CD4-positive, alpha-beta T cell (primary cell): ENCODE results near the gene KIAA0319L. TPM values are rescaled to one million over a fixed set of nuclear protein-coding genes. Genes with fewer than 3 reads are reported as not detected.

ENCODE experiments used
- ATAC-seq: fragments of 200-7000 bp; cut with Tn5 transposase; one replicate; pipeline ENCODE4 v1.10.0; 2022; ENCODE audit warnings: mild to moderate bottlenecking; ENCODE audit not compliant: poor library complexity
- CTCF ChIA-PET: fragments of 350-600 bp; sonication (Branson Sonifier 250); formaldehyde crosslinking; loops from one replicate; lab custom pipeline; 2021; ENCODE audit warnings: antibody characterized with exemption, inconsistent platforms; lab: Charles Lee
- POLR2A ChIA-PET: fragments of 350-600 bp; sonication (Branson Sonifier 250); formaldehyde crosslinking; loops from one replicate; lab custom pipeline; 2021; ENCODE audit warnings: antibody characterized with exemption, inconsistent platforms; lab: Charles Lee
- DNase-seq, 14 experiments: peaks; one replicate each; pipeline ENCODE4 v3.0.0-alpha.2; 2013 to 2020; ENCODE audit warnings: mixed read lengths in 2 of 14
- H3K27ac ChIP-seq, 2 donors: one replicate each; pipeline versions ENCODE4 v1.5.1 to v1.7.0; 2013; ENCODE audit warnings: low read length in 2 of 2, low read depth in 1 of 2, mild to moderate bottlenecking in 1 of 2
- H3K27me3 ChIP-seq, 2 experiments: 1 replicate in 1 of 2; 2 replicates in 1 of 2; pipeline versions ENCODE4 v1.6.1 to v1.7.0; 2013; ENCODE audit warnings: low read length in 2 of 2, control low read depth in 1 of 2, mild to moderate bottlenecking in 1 of 2, moderate library complexity in 1 of 2; ENCODE audit not compliant: insufficient read depth in 2 of 2, control insufficient read depth in 1 of 2
- H3K36me3 ChIP-seq: one replicate; pipeline ENCODE4 v1.6.1; 2013; ENCODE audit warnings: low read length, control low read depth; ENCODE audit not compliant: insufficient read depth
- H3K4me1 ChIP-seq: one replicate; pipeline ENCODE4 v1.6.1; 2013; ENCODE audit warnings: low read length, control low read depth; ENCODE audit not compliant: insufficient read depth
- H3K4me3 ChIP-seq: one replicate; pipeline ENCODE4 v1.5.1; 2013; ENCODE audit warnings: mild to moderate bottlenecking, low read length, moderate library complexity
- H3K9me3 ChIP-seq, 2 experiments: 1 replicate in 1 of 2; 2 replicates in 1 of 2; pipeline versions ENCODE4 v1.6.1 to v1.7.0; 2013; ENCODE audit warnings: low read length in 2 of 2, mild to moderate bottlenecking in 2 of 2, control low read depth in 1 of 2, moderate library complexity in 1 of 2; ENCODE audit not compliant: control insufficient read depth in 1 of 2, insufficient read depth in 1 of 2
- H3K27ac Mint-ChIP-seq: one replicate; pipeline ENCODE4 v1.8.0; 2020; ENCODE audit warnings: mixed read lengths
- H3K27me3 Mint-ChIP-seq: one replicate; pipeline ENCODE4 v1.8.0; 2021; ENCODE audit warnings: mixed read lengths
- H3K36me3 Mint-ChIP-seq: one replicate; pipeline ENCODE4 v1.8.0; 2021; ENCODE audit warnings: low read depth, mixed read lengths
- H3K4me1 Mint-ChIP-seq: one replicate; pipeline ENCODE4 v1.8.0; 2021; ENCODE audit warnings: low read depth, mixed read lengths
- H3K4me3 Mint-ChIP-seq: one replicate; pipeline ENCODE4 v1.8.0; 2020; ENCODE audit warnings: mild to moderate bottlenecking, mixed read lengths
- H3K9me3 Mint-ChIP-seq: one replicate; pipeline ENCODE4 v1.8.0; 2020; ENCODE audit warnings: mixed read lengths
- CTCF ChIP-seq: fragments of 200-600 bp; IDR thresholded peaks from one replicate; pipeline ENCODE4 v1.8.0; 2022; ENCODE audit warnings: antibody characterized with exemption, mild to moderate bottlenecking
- intact Hi-C, 2 experiments: fragments of 100-400 bp; cut with DNase I in 1 of 2; cut with micrococcal nuclease in 1 of 2; formaldehyde crosslinking; loops; one replicate each; pipeline versions ENCODE4 v1.15.1 to v1.9.0; 2023 to 2025; cut with DNase I, micrococcal nuclease
- total RNA-seq, 174 experiments: library from RNA in 2 of 174; stranded (reverse) in 2 of 174; gene quantifications; one replicate each; pipeline ENCODE4 v1.2.3 and lab custom pipeline; 2021 to 2026

The KIAA0319L gene
- total RNA-seq, 2 experiments from 2014 or later, result 50.9 to 53.3 TPM

- CTCF ChIA-PET, result no interaction called here
- H3K4me3 ChIP-seq, result no peak overlapping the region
- TF ChIP-seq CTCF, result no peak
- H3K9me3 Mint-ChIP-seq, result peaks cover 19% of the 10 kb centered on the region
- DNase-seq, result no peak
- no peak overlapping the region for H3K27ac Mint-ChIP-seq
- no peak for ATAC-seq
- POLR2A ChIA-PET, result interaction anchor here (1.2 kb wide), 1 partner anchor 16 kb away, joined by 3 read pairs; no protein-coding TSS in a partner anchor
- H3K4me1 ChIP-seq, result no peaks in the 10 kb centered on the region
- H3K9me3 ChIP-seq, result peaks cover 0 to 6% of the 10 kb centered on the region in 2 experiments
- H3K4me1 Mint-ChIP-seq, result peaks cover 14% of the 10 kb centered on the region
- no peaks in the 10 kb centered on the region for H3K27me3 Mint-ChIP-seq
- H3K36me3 ChIP-seq, result peaks cover 3% of the 10 kb centered on the region
- no peak overlapping the region for H3K27ac ChIP-seq
- intact Hi-C loops, result no loop called here
- H3K4me3 Mint-ChIP-seq, result no peak overlapping the region
- H3K36me3 Mint-ChIP-seq, result peaks cover 53% of the 10 kb centered on the region
- no peaks in the 10 kb centered on the region for H3K27me3 ChIP-seq
Observed at GRCh38 chr1:35490250-35490649, 67.0 kb downstream of the KIAA0319L start.

GRCh38 chr1:35488336-35488735 lies 68.9 kb downstream of the KIAA0319L start:
- DNase-seq (peak in 1 of 14 experiments; percentile 15), ATAC-seq (no peak)
- no peak overlapping the region for H3K27ac ChIP-seq
- ChIA-PET POLR2A (interaction anchor here (0.9 to 1.3 kb wide), 2 partner anchors 18 to 38 kb away, joined by 4 to 5 read pairs; no protein-coding TSS in a partner anchor), CTCF (interaction anchor here (1.1 kb wide), 1 partner anchor 9 kb away, joined by 3 read pairs; no protein-coding TSS in a partner anchor)
- H3K4me1 Mint-ChIP-seq, result peaks cover 14% of the 10 kb centered on the region
- H3K36me3 ChIP-seq, result peaks cover 3% of the 10 kb centered on the region
- no peak for TF ChIP-seq CTCF
- peaks cover 19% of the 10 kb centered on the region for H3K9me3 Mint-ChIP-seq
- peaks cover 0 to 6% of the 10 kb centered on the region in 2 experiments for H3K9me3 ChIP-seq
- no peak overlapping the region for H3K4me3 ChIP-seq
- H3K27ac Mint-ChIP-seq, result no peak overlapping the region
- H3K27me3 ChIP-seq, result no peaks in the 10 kb centered on the region
- H3K27me3 Mint-ChIP-seq, result no peaks in the 10 kb centered on the region
- H3K4me3 Mint-ChIP-seq, result no peak overlapping the region
- intact Hi-C loops, result no loop called here
- H3K4me1 ChIP-seq, result no peaks in the 10 kb centered on the region
- peaks cover 56% of the 10 kb centered on the region for H3K36me3 Mint-ChIP-seq

- no peak for TF ChIP-seq CTCF
- peaks cover 19% of the 10 kb centered on the region for H3K9me3 Mint-ChIP-seq
- no peaks in the 10 kb centered on the region for H3K27me3 Mint-ChIP-seq
- no peak overlapping the region for H3K27ac Mint-ChIP-seq
- intact Hi-C loops, result no loop called here
- peaks cover 0 to 6% of the 10 kb centered on the region in 2 experiments for H3K9me3 ChIP-seq
- H3K27ac ChIP-seq, result no peak overlapping the region
- no peaks in the 10 kb centered on the region for H3K27me3 ChIP-seq
- no peaks in the 10 kb centered on the region for H3K4me1 ChIP-seq
- H3K4me3 ChIP-seq, result no peak overlapping the region
- POLR2A ChIA-PET, result no interaction called here
- H3K36me3 ChIP-seq, result peaks cover 3% of the 10 kb centered on the region
- CTCF ChIA-PET, result no interaction called here
- H3K4me3 Mint-ChIP-seq, result no peak overlapping the region
- H3K4me1 Mint-ChIP-seq, result peaks cover 14% of the 10 kb centered on the region
- ATAC-seq (no peak), DNase-seq (no peak)
- peaks cover 50% of the 10 kb centered on the region for H3K36me3 Mint-ChIP-seq
Observed at GRCh38 chr1:35486858-35487408, 70.3 kb downstream of the KIAA0319L start.
